CD4-positive, alpha-beta T cell (primary cell): ENCODE measurements around the gene ARSG. TPM values are rescaled to one million over a fixed set of nuclear protein-coding genes. Genes with fewer than 3 reads are reported as not detected.

ENCODE experiments used
- ATAC-seq: fragments of 200-7000 bp; cut with Tn5 transposase; one replicate; pipeline ENCODE4 v1.10.0; 2022; ENCODE audit warnings: mild to moderate bottlenecking; ENCODE audit not compliant: poor library complexity
- CTCF ChIA-PET: fragments of 350-600 bp; sonication (Branson Sonifier 250); formaldehyde crosslinking; loops from one replicate; lab custom pipeline; 2021; ENCODE audit warnings: antibody characterized with exemption, inconsistent platforms; lab: Charles Lee
- POLR2A ChIA-PET: fragments of 350-600 bp; sonication (Branson Sonifier 250); formaldehyde crosslinking; loops from one replicate; lab custom pipeline; 2021; ENCODE audit warnings: antibody characterized with exemption, inconsistent platforms; lab: Charles Lee
- DNase-seq, 14 experiments: peaks; one replicate each; pipeline ENCODE4 v3.0.0-alpha.2; 2013 to 2020; ENCODE audit warnings: mixed read lengths in 2 of 14
- H3K27ac ChIP-seq, 2 donors: one replicate each; pipeline versions ENCODE4 v1.5.1 to v1.7.0; 2013; ENCODE audit warnings: low read length in 2 of 2, low read depth in 1 of 2, mild to moderate bottlenecking in 1 of 2
- H3K27me3 ChIP-seq, 2 experiments: 1 replicate in 1 of 2; 2 replicates in 1 of 2; pipeline versions ENCODE4 v1.6.1 to v1.7.0; 2013; ENCODE audit warnings: low read length in 2 of 2, control low read depth in 1 of 2, mild to moderate bottlenecking in 1 of 2, moderate library complexity in 1 of 2; ENCODE audit not compliant: insufficient read depth in 2 of 2, control insufficient read depth in 1 of 2
- H3K36me3 ChIP-seq: one replicate; pipeline ENCODE4 v1.6.1; 2013; ENCODE audit warnings: low read length, control low read depth; ENCODE audit not compliant: insufficient read depth
- H3K4me1 ChIP-seq: one replicate; pipeline ENCODE4 v1.6.1; 2013; ENCODE audit warnings: low read length, control low read depth; ENCODE audit not compliant: insufficient read depth
- H3K4me3 ChIP-seq: one replicate; pipeline ENCODE4 v1.5.1; 2013; ENCODE audit warnings: mild to moderate bottlenecking, low read length, moderate library complexity
- H3K9me3 ChIP-seq, 2 experiments: 1 replicate in 1 of 2; 2 replicates in 1 of 2; pipeline versions ENCODE4 v1.6.1 to v1.7.0; 2013; ENCODE audit warnings: low read length in 2 of 2, mild to moderate bottlenecking in 2 of 2, control low read depth in 1 of 2, moderate library complexity in 1 of 2; ENCODE audit not compliant: control insufficient read depth in 1 of 2, insufficient read depth in 1 of 2
- H3K27ac Mint-ChIP-seq: one replicate; pipeline ENCODE4 v1.8.0; 2020; ENCODE audit warnings: mixed read lengths
- H3K27me3 Mint-ChIP-seq: one replicate; pipeline ENCODE4 v1.8.0; 2021; ENCODE audit warnings: mixed read lengths
- H3K36me3 Mint-ChIP-seq: one replicate; pipeline ENCODE4 v1.8.0; 2021; ENCODE audit warnings: low read depth, mixed read lengths
- H3K4me1 Mint-ChIP-seq: one replicate; pipeline ENCODE4 v1.8.0; 2021; ENCODE audit warnings: low read depth, mixed read lengths
- H3K4me3 Mint-ChIP-seq: one replicate; pipeline ENCODE4 v1.8.0; 2020; ENCODE audit warnings: mild to moderate bottlenecking, mixed read lengths
- H3K9me3 Mint-ChIP-seq: one replicate; pipeline ENCODE4 v1.8.0; 2020; ENCODE audit warnings: mixed read lengths
- intact Hi-C, 2 experiments: fragments of 100-400 bp; cut with DNase I in 1 of 2; cut with micrococcal nuclease in 1 of 2; formaldehyde crosslinking; loops; one replicate each; pipeline versions ENCODE4 v1.15.1 to v1.9.0; 2023 to 2025; cut with DNase I, micrococcal nuclease
- total RNA-seq, 174 experiments: library from RNA in 2 of 174; stranded (reverse) in 2 of 174; gene quantifications; one replicate each; pipeline ENCODE4 v1.2.3 and lab custom pipeline; 2021 to 2026
- TF ChIP-seq, protein P1 (sequence below): fragments of 200-600 bp; IDR thresholded peaks from one replicate; pipeline ENCODE4 v1.8.0; 2022; ENCODE audit warnings: antibody characterized with exemption, mild to moderate bottlenecking

ARSG gene
- total RNA-seq, 2 experiments from 2014 or later, result 13.8 to 16.0 TPM

- Mint-ChIP-seq H3K36me3 (peaks cover 13% of the 10 kb centered on the region), H3K9me3 (no peaks in the 10 kb centered on the region), H3K4me1 (peaks cover 77% of the 10 kb centered on the region), H3K4me3 (peak overlapping the region; percentile 89), H3K27me3 (no peaks in the 10 kb centered on the region), H3K27ac (peak overlapping the region; percentile 98)
- TF ChIP-seq, protein P1, sequence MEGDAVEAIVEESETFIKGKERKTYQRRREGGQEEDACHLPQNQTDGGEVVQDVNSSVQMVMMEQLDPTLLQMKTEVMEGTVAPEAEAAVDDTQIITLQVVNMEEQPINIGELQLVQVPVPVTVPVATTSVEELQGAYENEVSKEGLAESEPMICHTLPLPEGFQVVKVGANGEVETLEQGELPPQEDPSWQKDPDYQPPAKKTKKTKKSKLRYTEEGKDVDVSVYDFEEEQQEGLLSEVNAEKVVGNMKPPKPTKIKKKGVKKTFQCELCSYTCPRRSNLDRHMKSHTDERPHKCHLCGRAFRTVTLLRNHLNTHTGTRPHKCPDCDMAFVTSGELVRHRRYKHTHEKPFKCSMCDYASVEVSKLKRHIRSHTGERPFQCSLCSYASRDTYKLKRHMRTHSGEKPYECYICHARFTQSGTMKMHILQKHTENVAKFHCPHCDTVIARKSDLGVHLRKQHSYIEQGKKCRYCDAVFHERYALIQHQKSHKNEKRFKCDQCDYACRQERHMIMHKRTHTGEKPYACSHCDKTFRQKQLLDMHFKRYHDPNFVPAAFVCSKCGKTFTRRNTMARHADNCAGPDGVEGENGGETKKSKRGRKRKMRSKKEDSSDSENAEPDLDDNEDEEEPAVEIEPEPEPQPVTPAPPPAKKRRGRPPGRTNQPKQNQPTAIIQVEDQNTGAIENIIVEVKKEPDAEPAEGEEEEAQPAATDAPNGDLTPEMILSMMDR, result no peak
- Histone ChIP-seq H3K36me3 (no peaks in the 10 kb centered on the region), H3K27ac (peak overlapping the region; percentile 5 to 82), H3K9me3 (no peaks in the 10 kb centered on the region), H3K4me3 (peak overlapping the region; percentile 56), H3K4me1 (peaks cover 77% of the 10 kb centered on the region), H3K27me3 (no peaks in the 10 kb centered on the region)
- no peak for ATAC-seq
- intact Hi-C loops, result loop anchor here (1.0 to 5.0 kb wide), 4 partner anchors 20 to 165 kb away; partner anchors contain the start of genes AMZ2 (in 1 of the 2) and WIPI1 (in 1 of the 2)
- CTCF ChIA-PET, result interaction anchor here (1.1 to 2.4 kb wide), 3 partner anchors 51 to 144 kb away, joined by 3 to 8 read pairs (median 3); no protein-coding TSS in a partner anchor
- POLR2A ChIA-PET, result interaction anchor here (1.0 to 6.3 kb wide), 32 partner anchors 8 to 852 kb away, joined by 3 to 104 read pairs (median 14); partner anchors contain the start of genes AMZ2 and WIPI1
- DNase-seq, result no peak
Measured at GRCh38 chr17:68292689-68293040, 1.4 kb downstream of the ARSG start.

DNA sequence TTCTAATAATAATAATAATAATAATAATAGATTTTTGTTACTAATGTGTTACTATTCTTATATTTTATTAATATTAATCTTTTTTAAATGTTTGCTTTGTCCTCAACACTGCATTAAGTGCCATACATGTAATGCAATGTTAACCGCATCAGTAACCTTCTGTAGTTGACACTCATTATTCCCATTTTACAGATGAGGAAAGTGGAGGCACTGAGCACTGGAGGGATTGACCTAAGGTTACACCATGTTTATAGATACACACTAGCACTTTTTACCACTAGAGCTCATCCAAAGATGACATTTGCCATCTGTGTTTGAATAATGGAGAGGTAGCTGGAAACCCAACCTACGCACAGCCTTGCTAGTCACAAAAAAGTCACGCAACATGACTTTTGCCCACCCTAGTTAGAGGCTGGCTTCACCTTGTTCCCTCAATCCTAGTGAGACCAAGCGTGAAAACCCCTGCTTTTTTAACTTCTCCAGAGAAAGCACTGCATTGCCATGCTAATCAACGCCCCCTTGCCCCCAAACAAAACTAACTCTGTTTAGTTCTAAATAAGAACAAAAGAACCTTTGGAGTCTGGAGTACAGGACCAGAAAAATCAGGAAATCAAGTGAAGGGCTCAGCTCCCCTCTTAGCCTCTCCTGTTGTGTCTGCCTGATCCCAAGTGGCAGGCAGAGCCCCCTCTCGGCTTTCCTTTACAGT, 2.3 kb downstream of the ARSG start:
- H3K4me3 Mint-ChIP-seq, result peak overlapping the region; percentile 18
- no peaks in the 10 kb centered on the region for H3K36me3 ChIP-seq
- H3K36me3 Mint-ChIP-seq, result peaks cover 13% of the 10 kb centered on the region
- H3K27me3 ChIP-seq, result no peaks in the 10 kb centered on the region
- H3K27ac Mint-ChIP-seq, result peak overlapping the region; percentile 98
- no peaks in the 10 kb centered on the region for H3K9me3 ChIP-seq
- H3K27me3 Mint-ChIP-seq, result no peaks in the 10 kb centered on the region
- TF ChIP-seq, protein P1, result no peak
- H3K4me3 ChIP-seq, result no peak overlapping the region
- peaks cover 83% of the 10 kb centered on the region for H3K4me1 ChIP-seq
- intact Hi-C loops, result loop anchor here (2.0 to 5.0 kb wide), 2 partner anchors 19 to 46 kb away; partner anchors contain the start of gene AMZ2 (in 1 of the 2)
- ChIA-PET CTCF (interaction anchor here (1.1 kb wide), 1 partner anchor 57 kb away, joined by 3 read pairs; no protein-coding TSS in a partner anchor), POLR2A (interaction anchor here (0.5 to 6.3 kb wide), 10 partner anchors 21 to 167 kb away, joined by 3 to 94 read pairs (median 26); partner anchors contain the start of genes AMZ2 and WIPI1)
- H3K4me1 Mint-ChIP-seq, result peaks cover 80% of the 10 kb centered on the region
- DNase-seq (no peak), ATAC-seq (no peak)
- no peak overlapping the region for H3K27ac ChIP-seq
- no peaks in the 10 kb centered on the region for H3K9me3 Mint-ChIP-seq

- H3K27ac Mint-ChIP-seq, result peak overlapping the region; percentile 78
- TF ChIP-seq, protein P1, result no peak
- Histone ChIP-seq H3K4me3 (no peak overlapping the region), H3K36me3 (no peaks in the 10 kb centered on the region), H3K27me3 (no peaks in the 10 kb centered on the region), H3K4me1 (peaks cover 80% of the 10 kb centered on the region), H3K9me3 (no peaks in the 10 kb centered on the region), H3K27ac (no peak overlapping the region)
- no peak for ATAC-seq
- ChIA-PET CTCF (no interaction called here), POLR2A (interaction anchor here (1.0 to 6.3 kb wide), 5 partner anchors 20 to 163 kb away, joined by 3 to 94 read pairs (median 4); partner anchors contain the start of gene WIPI1)
- peaks cover 13% of the 10 kb centered on the region for H3K36me3 Mint-ChIP-seq
- no peak for DNase-seq
- H3K4me1 Mint-ChIP-seq, result peaks cover 78% of the 10 kb centered on the region
- H3K4me3 Mint-ChIP-seq, result peak overlapping the region; percentile 18
- no peaks in the 10 kb centered on the region for H3K9me3 Mint-ChIP-seq
- H3K27me3 Mint-ChIP-seq, result no peaks in the 10 kb centered on the region
- intact Hi-C loops, result loop anchor here in 1 of 2 experiments (5.0 kb wide), 1 partner anchor 47 kb away; the partner anchor contains the start of gene AMZ2
Measured at GRCh38 chr17:68294196-68294555, 2.9 kb downstream of the ARSG start.
